Measurements from ENCODE around the gene CDK7.
"Not testable (repeated sequence)": the region's sequence is repeated elsewhere in the genome, so short reads cannot be mapped to it uniquely, and the experiment has no call there.

CDK7 gene

DNA sequence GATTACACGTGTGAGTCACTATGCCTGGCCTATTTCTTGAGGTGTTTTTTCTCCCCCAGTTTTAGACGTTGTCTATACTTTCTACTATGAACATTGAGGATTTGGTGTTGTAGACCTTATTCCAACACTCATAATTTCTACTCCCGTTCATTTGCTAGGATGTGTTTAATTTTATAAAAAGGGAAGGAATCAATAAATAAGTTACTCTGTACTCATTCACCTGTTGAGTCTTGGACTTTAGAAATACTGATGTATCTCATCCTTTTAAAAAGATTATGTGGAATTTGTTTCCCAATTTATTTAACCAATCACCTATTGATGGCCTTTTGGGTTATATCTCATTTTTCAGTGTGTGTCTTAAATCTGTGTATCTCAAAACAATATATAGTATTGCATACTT, 3.2 kb downstream of the CDK7 start:
- DNase-seq (ENCODE audit: low read depth): no peak

DNA sequence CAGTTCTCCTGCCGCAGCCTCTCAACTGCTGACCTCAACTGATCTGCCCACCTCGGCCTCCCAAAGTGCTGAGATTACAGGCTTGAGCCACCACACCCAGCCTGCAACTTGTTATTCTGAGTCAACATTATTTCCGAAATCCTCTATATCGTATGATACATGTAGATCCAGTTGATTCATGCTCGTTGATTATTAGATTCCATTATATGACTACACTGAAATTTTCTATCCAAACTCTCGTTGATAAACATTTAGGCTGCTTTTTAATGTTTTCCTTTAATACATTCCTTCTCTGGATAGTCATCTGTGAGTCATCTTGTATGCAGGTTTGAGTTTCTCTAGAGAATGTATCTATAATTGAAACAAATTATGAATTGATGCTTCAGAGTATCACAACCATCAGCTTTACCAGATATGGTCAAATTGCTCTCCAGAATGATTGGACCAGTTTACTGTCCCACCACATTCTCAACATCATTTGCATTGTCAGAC, 4.1 kb downstream of the CDK7 start:
- no peak for DNase-seq (ENCODE audit: low read depth)

DNA sequence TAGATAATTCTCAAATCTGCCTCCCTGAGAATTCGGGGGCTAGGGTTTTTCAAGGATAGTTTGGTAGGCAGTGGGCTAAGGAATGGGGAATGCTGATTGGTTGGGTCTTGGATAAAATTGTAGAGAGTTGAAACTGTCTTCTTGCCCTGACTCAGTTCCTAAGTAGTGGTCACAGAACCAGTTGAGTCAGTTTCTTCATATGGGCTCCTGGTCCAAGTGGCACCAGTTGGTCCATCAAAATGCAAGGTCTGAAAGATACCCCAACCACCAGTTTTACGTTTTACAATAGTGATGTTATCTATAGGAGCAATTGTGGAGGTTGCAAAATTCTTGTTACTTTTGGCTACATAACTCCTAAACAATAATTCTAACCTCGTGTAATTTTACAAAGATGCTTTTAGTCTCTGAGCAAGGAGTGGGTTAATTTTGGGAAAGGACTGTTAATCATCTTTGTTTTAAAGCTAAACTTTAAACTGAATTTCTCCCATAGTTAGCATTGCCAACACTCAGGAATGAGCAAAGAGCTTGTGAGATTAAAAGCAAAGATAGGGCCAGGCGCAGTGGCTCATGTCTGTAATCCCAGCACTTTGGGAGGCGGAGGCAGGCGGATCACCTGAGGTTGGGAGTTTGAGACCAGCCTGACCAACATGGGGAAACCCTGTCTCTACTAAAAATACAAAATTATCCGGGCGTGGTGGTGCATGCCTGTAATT, 7.7 kb downstream of the CDK7 start:
- no peak for DNase-seq (ENCODE audit: low read depth)

DNA sequence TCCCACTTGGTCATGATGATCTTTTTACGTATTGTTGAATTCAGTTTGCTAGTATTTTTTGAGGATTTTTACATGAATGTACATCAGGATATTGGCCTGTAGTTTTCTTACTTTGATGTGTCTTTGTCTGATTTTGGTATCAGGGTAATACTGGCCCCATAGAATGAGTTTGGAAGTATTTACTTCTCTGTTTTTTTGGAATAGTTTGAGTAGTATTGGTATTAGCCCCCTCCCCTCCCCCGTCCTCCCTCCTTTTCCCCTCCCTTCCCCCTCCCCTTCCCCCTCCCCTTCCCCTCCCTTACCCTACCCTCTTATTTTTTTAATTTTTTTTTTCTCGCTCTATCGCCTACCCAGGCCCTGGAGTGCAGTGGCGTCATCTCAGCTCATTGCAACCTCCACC, 10.3 kb downstream of the CDK7 start:
- no peak for DNase-seq (ENCODE audit: low read depth)

DNA sequence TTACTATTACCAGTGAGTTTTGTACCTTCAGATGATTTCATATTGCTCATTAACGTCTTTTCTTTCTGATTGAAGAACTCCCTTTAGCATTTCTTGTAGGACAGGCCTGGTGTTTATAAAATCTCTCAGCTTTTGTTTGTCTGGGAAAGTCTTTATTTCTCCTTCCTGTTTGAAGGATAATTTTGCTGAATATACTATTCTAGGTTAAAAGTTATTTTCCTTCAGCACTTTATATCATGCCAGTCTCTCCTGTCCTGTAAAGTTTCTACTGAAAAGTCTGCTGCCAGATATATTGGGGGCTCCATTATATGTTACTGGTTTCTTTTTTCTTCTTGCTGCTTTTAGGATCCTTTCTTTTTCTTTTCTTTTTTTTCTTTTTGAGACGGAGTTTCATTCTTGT, 13.3 kb downstream of the CDK7 start:
- DNase-seq (ENCODE audit: low read depth): no peak

DNA sequence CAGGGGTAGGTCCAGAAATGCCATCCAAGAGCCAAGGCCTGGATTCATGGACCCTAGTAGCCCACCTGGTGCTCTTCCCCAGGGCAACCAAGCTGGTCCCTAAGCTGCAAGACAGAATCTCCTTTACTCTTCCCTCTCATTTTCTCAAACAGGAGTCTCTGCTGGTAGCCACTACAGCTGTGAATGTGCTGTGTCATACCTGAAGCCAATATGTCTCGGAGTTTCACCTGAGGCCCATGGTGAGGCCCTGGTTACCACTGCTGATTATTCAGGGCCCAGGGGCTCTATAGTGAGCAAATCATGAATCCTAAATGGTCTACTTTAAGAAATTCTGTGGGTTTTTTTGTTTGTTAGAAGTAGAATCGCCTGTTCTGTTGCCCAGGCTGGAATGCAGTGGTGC, 15.9 kb downstream of the CDK7 start:
- DNase-seq (ENCODE audit: low read depth): no peak

DNA sequence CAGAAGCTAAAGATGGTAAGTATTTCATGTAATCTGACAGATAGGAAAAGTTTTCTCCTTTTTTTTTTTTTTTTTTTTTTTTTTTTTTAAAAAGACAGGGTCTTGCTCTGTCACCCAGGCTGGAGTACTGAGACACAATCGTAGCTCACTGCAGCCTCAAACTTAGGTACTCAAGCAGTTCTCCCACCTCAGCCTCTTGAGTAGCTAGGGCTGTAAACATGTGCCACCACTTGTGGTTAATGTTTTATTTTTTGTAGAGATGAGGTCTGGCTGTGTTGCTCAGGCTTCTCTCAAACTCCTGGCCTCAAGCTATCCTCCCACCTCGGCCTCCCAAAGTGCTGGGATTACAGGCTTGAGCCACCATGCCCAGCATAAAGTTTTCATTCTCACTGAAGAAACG, 17.8 kb downstream of the CDK7 start:
- no peak for DNase-seq (ENCODE audit: low read depth)

DNA sequence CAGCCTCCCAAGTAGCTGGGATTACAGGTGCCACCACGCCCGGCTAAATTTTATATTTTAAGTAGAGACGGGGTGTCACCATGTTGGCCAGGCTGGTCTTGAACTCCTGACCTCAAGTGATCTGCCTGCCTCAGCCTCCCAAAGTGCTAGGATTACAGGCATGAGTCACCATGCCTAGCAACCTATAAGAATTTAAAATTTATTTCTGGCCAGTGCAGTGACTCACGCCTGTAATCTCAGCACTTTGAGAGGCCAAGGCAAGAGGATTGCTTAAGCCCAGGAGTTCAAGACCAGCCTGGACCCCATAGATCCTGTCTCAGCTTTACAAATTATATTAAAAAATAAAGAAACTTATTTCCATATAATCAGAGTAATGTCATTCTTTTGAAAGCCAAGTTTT, 21.3 kb downstream of the CDK7 start:
- not testable (repeated sequence) for DNase-seq (ENCODE audit: low read depth)

DNA sequence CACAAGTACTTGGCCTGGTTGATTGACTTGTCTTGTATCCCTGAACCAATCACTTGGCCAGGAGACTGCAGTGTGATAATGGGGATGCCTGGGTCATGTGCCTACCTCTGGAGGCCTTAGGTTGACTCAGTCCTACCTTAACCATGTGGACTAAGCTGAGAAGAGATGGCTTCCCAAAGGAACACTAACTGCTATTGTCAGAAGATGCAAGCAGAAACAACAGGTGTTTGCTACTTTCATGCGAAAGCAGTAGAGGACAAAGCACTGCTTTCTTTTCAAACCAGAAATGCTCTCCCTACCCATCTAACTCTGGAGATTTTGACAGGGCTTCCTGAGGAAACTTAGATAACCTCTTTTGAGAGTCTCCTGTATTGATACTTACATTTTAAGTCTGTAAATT, 22.9 kb downstream of the CDK7 start:
- no peak for DNase-seq (ENCODE audit: low read depth)

DNA sequence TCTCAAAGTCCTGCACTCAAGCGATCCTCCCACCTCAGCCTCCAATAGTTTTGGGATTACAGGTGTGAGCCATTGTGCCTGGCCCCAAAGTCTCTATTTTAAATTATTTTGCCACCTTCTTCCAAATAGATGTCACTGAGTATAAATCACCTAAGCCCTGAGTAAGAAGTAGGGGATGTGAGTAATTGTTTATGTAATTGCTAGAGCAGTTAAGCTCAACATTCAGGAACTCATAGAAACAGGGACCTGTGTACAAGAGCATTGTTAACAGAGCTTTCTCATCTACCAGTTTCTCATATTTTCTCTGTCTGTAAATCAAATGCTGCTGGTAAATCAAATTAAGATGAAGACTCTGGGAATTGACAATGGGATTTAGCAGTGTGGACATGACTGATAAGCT, 26.3 kb downstream of the CDK7 start:
- no peak for DNase-seq (ENCODE audit: low read depth)

DNA sequence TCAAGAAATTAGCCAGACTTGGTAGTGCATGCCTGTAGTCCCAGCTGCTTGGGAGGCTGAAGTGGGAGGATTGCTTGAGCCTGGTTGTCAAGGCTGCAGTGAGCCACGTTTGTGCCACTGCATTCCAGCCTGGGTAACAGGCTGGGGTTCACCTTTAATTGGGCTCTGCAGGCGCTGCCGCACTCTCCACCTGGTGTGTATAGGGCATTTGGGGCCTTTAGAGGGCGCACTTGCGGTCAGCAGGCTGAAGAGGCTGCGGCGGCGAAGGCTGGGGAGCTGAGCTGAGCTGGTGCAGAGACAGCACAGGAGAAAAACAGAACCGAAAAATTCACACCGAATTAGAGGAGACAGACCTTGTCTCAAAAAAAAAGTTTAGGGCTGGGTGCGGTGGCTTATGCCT, 31.2 kb downstream of the CDK7 start:
- DNase-seq (ENCODE audit: low read depth): no peak

DNA sequence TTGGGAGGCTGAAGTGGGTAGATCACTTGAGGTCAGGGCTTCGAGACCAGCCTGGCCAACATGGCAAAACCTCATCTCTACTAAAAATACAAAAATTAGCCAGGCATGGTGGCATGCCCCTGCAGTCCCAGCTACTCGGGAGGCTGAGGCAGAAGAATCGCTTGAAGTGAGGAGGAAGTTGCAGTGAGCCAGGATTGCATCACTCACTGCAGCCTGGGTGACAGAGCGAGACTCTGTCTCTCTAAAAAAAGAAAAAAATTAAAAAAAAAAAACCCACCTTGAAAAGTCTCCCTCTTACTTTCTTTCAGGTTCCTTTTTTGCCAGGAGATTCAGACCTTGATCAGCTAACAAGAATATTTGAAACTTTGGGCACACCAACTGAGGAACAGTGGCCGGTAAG, 34.2 kb downstream of the CDK7 start:
- no peak for DNase-seq (ENCODE audit: low read depth)

DNA sequence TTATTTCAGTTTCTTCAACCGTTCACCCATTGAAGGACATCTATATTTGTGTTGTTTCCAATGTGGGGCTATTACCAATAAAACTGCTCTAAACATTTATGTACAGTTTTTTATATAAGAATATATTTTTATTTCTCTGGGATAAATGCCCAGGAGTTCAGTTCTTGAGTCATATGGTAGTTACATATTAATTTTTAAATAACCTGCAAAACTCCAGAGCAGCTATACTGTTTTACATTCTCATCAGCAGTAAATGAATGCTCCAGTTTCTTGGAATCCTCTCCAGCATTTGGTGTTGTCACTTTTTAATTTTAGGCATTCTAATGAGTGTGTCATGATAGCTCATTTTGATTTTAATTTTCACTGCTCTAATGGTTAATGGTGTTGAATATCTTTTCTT, 36.2 kb downstream of the CDK7 start:
- no peak for DNase-seq (ENCODE audit: low read depth)

DNA sequence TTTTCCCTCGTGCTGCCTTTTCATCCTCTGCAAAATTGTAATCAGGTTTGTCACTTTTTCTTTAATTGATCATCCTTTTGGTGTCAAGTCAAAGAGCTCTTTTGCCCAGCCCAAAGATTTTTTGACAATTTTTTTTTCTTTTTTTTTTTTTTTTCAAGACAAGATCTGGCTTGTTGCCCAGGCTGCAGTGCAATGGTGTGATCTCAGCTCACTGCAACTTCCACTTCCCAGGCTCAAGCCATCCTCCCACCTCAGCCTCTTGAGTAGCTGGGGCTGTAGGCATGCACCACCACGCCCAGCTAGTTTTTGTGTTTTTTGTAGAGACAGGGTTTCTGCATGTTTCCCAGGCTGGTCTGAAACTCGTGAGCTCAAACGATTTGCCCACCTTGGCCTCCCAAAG, 36.7 kb downstream of the CDK7 start:
- DNase-seq (ENCODE audit: low read depth): no peak

DNA sequence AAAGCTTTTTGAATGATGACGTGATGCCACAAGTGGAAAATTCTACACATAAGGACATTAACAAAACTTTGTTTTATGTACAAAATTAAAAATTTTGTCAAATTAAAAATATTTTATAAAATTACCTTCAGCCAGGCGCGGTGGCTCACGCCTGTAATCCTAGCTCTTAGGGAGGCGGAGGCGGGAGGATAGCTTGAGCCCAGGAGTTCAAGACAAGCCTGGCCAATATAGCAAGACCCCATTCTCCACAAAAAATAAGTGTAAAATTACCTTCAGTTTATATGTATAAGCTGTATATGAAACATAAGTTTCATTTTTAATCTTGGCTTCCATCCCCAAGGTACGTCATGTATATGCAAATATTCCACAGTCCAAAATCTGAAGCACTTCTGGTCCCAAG, 40.9 kb downstream of the CDK7 start:
- DNase-seq (ENCODE audit: low read depth): no peak

DNA sequence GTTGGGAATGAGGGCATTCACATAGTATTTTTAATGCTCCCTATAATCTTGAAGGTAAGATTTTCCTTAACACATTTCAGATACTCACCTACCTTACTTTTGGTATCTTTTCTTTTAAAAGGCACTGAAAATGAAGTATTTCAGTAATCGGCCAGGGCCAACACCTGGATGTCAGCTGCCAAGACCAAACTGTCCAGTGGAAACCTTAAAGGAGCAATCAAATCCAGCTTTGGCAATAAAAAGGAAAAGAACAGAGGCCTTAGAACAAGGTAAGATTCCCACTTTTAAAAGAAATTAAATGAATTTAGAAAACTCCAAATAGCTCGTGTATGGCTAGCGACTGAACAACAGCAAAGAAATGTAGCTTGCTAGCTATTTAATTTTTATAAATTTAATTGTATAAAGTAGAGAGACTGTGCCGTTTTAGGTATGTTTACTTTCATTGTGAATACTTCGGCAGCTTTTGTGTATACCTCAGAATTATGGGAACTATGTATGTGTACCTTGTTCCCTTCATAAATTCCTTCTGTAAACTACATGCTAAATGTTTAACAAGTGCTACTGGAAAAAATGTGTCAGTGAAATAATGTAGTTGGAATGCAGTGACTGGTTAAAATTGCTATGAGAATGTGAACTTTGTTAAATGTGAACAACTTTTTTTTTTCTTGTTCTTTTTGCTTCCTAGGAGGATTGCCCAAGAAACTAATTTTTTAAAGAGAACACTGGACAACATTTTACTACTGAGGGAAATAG, 41.9 kb downstream of the CDK7 start:
- no peak for DNase-seq (ENCODE audit: low read depth)

DNA sequence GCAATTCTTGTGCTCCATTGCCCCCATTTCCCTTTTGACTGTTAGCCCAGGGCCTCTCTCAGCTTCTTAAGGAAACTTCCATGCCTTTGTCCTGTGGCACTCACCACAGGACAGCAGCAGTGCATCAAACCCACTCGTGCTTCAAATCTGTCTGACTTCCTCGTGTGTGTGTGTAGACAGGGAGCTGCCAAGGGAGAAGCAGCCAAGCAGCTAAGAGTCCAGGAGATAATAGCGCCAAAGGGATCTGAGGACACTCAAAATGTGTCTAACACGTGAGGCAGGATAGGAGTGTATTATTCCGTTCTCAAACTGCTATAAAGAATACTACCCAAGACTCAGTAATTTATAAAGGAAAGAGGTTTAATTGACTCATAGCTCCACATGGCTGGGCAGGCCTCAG, 44.8 kb downstream of the CDK7 start:
- DNase-seq (ENCODE audit: low read depth): no peak

DNA sequence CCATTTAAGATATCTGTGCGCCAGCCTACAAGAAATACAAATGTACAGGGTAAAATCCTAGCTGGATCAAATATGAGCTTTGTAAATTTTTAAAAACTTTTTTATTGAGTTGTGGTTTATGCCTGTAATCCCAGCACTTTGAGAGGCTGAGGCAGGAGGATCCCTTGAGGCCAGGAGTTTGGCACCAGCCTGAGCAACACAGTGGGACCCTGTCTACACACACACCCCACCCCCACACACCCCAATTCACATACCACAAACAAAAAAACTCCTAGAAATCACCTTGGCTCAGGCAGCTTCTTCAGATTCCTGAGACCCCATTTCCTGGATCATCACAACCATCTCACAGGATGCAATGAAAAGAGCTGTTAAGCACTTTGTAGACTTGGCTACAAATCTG, 46.4 kb downstream of the CDK7 start:
- DNase-seq (ENCODE audit: low read depth): no peak

DNA sequence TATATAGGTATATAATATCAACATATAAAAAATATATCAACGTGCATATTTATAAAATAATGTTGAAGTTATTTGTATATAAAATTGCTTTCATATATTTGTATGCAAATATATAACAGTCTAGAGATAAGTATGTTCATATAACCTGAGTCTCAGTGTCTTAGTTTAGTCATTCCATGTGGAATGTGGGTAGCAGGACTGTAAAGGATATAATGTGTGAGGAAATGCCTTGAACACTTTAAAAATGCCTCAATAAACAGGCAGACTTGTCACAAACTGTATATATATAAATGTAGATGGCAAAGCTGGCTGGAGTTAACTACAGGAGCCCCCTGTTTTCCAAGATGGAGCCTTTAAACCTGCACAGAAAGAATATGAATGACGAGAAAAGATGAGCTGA, 49.5 kb downstream of the CDK7 start:
- DNase-seq (ENCODE audit: low read depth): no peak

DNA sequence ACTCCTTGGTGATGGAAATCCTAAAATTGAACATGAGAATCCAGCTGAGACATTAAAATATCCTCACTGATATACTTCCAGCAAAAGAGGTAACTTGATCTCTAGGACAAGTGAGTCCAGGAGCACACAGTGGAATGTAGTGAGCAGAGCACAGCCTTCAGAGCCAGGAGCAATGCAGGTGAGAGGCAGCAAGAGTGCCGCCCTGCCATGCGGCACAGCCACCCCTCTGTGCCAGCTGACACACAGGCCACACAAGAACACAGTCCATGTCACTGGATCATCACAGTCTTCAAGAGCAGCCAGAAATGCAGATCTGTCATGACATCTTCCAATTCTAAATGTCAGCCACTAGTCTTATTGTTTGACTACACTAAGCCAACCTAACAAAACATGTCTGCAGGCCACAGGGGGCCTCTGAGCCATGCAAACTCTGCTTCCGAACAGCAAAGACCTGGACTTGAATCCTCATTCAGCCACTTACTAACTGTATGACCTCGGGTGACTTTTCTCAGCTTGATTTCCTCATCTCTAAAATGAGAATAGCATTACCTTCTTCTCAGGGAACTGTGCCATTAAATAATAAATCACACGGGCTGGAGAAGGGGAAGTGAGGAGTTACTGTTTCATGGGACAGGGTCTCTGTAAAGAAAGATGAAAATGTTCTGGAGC, 50.9 kb downstream of the CDK7 start:
- no peak for DNase-seq (ENCODE audit: low read depth)

DNA sequence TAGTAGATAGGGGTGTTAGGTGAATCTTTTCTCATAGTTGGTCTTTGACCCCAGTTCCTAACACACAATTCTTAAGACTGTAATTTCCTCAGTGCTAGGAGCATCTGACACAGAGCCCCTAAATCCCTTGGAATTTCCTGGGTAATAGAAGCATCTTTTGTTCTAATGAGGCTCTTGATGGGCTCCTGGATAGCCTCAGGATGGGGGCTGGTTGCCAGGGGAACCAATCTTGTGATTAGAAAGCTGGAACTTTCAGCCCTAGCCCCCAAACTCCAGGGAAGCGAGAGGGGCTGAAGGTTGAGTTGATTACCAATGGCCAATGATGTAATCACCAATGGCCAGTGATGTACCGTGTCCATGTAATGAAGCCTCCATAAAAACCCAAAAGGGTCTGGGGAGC, 53.4 kb downstream of the CDK7 start:
- DNase-seq (ENCODE audit: low read depth): no peak

DNA sequence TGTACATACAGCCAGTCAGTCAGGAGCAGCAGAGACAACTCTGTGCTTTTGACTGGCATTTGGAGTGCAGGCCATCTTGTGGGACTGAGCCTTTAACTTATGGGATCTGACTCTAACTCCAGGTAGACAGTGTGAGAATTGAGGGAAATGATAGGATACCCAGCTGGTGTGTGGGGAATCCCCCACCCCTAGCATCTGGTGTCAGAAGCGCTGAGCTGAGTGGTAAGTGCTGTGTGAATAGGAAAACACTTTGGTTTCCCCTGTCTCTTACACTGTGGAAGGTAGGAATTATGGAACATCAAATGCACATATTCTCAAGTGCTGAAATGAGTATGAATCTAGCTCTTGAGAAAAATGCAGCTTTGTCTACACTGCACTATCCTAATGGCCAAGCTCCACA, 54.0 kb downstream of the CDK7 start:
- no peak for DNase-seq (ENCODE audit: low read depth)

DNA sequence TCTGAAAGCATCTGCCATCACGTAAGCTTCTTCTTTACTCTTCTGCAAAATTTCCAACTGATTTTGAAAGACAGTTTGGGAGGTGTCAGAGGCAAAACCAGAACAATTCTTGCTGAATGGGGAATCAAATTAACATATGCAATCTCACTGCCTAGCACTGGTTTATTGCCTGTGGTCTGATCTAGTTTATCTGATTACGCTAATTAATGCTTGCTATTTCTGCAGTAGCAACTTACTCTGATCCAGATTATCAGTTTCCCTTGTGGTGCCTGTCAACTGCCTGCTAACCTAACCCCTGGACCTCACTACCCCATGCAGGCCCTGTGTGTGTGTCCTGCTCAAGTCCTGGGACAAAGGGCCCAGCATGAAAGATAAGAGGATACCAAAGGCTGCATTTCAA, 57.6 kb downstream of the CDK7 start:
- no peak for DNase-seq (ENCODE audit: low read depth)

All from stimulated activated CD8-positive, alpha-beta memory T cell treated with anti-CD3 and anti-CD28 coated beads, Interleukin-12 subunit alpha, Interleukin-12 subunit beta, amount 100 ng/mL, for 1 hour (primary cell).